Myocyte (in vitro differentiated cells): ENCODE measurements around the gene CSE1L. TPM values are rescaled to one million over a fixed set of nuclear protein-coding genes. Genes with fewer than 3 reads are reported as not detected.
"Not testable (repeated sequence)": the region's sequence is repeated elsewhere in the genome, so short reads cannot be mapped to it uniquely, and the experiment has no call there.

Experiments used
- DNase-seq: peaks from one replicate; pipeline ENCODE4 v3.0.0-alpha.2; 2012; ENCODE audit warnings: low read depth
- total RNA-seq: library from RNA; depleted of rRNA; stranded (reverse); fragments of >200 nt; gene quantifications from 2 replicates; pipeline ENCODE4 v1.2.3, GENCODE V29; 2014

The CSE1L gene
- total RNA-seq, 1 donor from 2014 or later, result 70.1 TPM

GRCh38 chr20:49074521-49074920, 28.4 kb downstream of the CSE1L start:
- DNase-seq, result no peak

DNA sequence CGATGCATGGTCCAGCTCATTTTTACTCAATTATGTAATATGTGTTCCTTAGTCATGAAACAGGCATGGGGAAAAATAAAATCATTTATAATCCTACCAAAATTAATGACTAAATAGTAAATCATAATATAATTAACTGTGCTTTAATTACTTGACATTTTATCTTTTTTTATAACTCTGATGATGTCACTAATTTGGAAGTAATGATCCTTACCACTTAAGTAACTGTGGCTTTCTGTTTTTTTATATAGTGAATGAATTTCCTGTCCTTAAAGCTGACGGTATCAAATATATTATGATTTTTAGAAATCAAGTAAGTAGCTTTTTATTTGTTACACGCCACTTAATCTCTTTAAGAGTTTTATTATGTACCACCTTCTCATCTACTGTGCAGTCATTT, 32.2 kb downstream of the CSE1L start:
- no peak for DNase-seq

DNA sequence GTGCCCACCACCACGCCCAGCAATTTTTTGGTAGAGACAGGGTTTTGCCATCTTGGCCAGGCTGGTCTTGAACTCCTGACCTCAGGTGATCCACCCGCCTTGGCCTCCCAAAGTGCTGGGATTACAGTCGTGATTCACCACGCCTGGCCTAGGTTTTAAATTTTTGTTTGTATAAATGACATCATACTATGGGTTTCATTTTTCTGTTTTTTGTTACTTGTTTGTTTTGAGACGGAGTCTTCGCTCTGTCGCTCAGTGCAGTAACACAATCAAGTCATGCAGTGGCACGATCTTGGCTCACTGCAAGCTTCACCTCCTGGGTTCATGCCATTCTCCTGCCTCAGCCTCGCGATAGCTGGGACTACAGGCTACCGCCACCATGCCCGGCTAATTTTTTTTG, 36.2 kb downstream of the CSE1L start:
- not testable (repeated sequence) for DNase-seq

GRCh38 chr20:49091104-49091503, 45.0 kb downstream of the CSE1L start:
- DNase-seq, result no peak

DNA sequence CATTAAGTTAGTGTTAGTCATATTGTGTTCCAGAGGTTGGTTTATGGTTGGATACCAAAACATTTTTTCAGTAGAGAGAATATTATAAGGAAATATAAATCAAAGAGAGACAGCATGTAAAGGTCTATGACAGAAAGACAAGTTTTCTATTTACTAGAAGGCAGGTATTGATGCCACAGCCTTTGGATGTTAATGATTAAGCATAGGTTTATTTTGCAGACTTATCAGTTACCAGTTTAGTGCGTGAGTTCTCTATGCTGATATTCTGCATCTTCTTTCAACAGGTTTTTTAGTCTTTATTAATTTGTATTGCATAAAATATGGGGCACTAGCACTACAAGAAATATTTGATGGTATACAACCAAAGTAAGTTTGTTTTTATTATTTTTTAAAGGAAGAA, 45.6 kb downstream of the CSE1L start:
- no peak for DNase-seq

DNA sequence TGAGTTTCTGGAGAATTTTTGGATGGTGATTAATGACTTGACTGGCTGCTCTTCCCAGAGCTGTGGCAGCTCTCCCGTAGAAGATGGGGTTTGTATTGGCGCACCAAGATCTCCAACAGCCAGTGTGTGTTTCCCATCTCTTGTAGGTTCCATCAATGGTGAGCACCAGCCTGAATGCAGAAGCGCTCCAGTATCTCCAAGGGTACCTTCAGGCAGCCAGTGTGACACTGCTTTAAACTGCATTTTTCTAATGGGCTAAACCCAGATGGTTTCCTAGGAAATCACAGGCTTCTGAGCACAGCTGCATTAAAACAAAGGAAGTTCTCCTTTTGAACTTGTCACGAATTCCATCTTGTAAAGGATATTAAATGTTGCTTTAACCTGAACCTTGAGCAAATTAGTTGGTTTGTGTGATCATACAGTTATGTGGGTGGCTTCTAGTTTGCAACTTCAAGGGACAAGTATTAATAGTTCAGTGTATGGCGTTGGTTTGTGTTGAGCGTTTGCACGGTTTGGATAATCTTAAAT, 50.2 kb downstream of the CSE1L start:
- no peak for DNase-seq

DNA sequence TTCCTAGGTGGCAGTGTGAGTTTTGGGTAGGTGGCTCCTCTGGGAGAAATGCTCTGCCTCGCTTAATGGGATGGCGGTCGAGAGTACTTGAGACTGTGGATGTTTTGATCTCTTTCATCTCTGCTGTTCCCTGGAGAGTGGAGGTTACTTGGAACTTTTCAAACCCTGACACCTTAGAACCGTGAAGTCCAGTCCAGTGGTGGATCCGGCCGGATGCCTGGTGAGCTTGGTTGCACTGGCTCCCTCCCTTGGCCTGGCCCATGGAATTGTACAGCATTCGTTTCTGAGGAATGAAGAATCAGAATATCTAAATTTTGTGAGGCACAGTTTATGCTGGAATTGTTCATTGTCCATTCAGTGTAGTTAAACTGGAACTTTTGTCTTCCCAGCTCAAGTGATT, 51.0 kb downstream of the CSE1L start:
- no peak for DNase-seq

GRCh38 chr20:49098136-49098535, 52.0 kb downstream of the CSE1L start:
- no peak for DNase-seq

DNA sequence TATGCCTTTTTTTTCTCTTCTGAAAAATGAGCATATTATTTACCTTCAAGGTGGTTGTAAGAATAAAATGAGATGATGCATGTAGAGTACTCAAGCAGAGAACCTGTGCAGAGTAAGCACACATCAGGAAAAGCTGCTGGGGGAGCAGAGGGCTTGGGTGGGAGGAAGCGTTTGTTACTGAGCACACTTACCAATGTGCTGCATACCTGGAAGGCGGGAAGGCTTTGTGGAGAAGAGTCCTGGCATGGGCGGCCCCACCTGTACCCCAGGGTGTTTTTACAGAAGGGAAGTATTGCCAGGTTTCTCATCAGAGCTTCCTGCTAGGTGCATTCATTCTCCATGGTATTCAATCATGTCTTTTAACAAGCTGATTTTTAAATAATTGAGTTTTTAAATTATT, 52.9 kb downstream of the CSE1L start:
- no peak for DNase-seq

DNA sequence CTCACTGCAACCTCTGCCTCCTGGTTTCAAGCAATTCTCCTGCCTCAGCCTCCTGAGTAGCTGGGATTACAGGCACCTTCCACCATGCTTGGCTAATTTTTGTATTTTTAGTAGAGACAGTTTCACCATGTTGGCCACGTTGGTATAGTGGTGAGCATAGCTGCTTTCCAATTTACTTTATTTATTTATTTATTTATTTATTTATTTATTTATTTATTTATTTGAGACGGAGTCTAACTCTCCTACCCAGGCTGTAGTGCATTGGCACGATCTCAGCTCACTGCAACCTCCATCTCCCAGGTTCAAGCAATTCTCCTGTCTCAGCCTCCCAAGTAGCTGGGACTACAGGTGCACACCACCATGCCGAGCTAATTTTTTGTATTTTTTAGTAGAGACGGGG, 54.2 kb downstream of the CSE1L start:
- DNase-seq, result not testable (repeated sequence)

- DNase-seq, result no peak
These were observed 54.9 kb downstream of the CSE1L start for GRCh38 chr20:49100972-49101371.

GRCh38 chr20:49103019-49103418, 56.9 kb downstream of the CSE1L start:
- DNase-seq, result no peak

GRCh38 chr20:49103647-49104364, 57.7 kb downstream of the CSE1L start:
- DNase-seq, result no peak

DNA sequence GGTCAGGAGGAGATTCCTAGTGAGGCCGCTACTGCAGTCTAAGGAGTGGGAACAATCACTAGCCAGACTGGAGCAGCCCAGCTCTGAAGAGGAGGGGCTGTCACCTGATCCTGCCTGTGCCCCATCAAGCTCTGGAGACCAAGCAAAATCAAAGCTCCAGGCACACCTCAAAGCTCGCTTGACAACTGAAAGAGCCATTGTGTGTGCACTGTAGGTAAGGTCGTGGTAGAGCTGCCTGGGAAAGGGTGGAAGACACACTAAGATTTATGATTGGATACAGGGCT, 58.2 kb downstream of the CSE1L start:
- no peak for DNase-seq

GRCh38 chr20:49104979-49105547, 59.0 kb downstream of the CSE1L start:
- not testable (repeated sequence) for DNase-seq

DNA sequence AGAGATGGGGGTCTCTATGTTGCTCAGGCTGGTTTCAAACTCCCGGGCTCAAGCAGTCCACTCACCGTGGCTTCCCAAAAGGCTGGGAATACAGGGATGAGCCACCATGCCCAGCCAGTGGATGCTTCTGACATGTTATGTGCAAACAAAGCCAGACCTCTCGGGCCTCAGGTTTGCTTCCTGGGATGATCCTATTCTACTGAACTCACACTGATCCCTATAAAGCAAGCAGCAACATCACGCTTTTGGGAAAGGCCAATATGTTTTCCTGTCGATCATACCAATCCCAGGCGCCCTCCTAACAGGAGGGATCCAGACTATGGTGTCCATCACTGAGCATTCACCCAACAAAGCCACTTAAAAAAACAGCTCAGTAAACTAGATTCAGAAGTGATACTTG, 60.2 kb downstream of the CSE1L start:
- DNase-seq, result no peak

GRCh38 chr20:49110767-49111694, 64.9 kb downstream of the CSE1L start:
- DNase-seq, result no peak

- no peak for DNase-seq
These were observed 66.6 kb downstream of the CSE1L start for GRCh38 chr20:49112596-49113274.

DNA sequence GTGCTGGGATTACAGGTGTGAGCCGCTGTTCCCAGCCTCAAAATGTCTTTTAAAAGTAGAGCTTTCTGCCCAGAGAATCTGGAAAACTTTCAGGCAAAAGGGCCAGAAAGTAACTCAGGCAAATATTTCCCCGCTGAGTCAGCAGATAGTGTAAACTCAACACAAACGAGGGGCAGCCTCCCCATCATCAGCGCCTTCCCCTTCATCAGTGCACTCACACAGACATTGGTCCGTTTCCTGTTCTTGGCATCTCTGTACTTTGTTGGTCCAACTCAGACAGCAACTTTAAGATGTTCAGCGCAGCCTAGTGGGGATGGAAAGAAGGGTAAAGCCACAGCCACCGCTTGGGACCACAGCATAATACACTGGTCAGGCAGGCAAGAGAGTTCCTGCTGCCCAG, 69.5 kb downstream of the CSE1L start:
- DNase-seq, result peak; percentile 24

DNA sequence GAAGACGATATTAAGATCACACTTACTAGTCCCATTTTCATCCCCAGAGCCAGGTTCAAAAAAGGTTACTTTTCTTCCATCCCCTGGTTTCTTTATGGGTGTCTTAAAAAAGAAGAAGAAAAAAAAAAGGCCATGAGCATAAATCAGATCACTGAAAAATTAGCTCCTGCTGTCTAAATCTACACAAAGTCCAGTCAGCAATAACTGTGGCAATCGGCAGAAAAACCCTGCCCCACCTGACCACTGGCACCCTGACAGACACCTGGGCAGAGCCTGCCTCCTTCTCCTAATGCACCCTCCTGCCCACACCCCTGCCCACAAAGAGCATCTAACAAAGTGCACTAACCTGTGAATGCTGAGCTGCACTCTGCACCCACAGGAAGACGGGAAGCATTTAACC, 72.2 kb downstream of the CSE1L start:
- no peak for DNase-seq

- DNase-seq, result no peak
These were observed 73.9 kb downstream of the CSE1L start for GRCh38 chr20:49119988-49120387.

GRCh38 chr20:49122920-49123319, 76.8 kb downstream of the CSE1L start:
- DNase-seq, result no peak
